Ramos (cell line): ENCODE results near the gene EDC4.
"Not testable (repeated sequence)": the region's sequence is repeated elsewhere in the genome, so short reads cannot be mapped to it uniquely, and the experiment has no call there.

ENCODE experiments used
- in situ Hi-C: fragments of 300-500 bp; cut with MboI; formaldehyde crosslinking; loops from one replicate; pipeline ENCODE4 v1.14.3; 2022; ENCODE audit warnings: low sequenced_read_pairs; ENCODE audit not compliant: unreplicated experiment

The EDC4 gene

DNA sequence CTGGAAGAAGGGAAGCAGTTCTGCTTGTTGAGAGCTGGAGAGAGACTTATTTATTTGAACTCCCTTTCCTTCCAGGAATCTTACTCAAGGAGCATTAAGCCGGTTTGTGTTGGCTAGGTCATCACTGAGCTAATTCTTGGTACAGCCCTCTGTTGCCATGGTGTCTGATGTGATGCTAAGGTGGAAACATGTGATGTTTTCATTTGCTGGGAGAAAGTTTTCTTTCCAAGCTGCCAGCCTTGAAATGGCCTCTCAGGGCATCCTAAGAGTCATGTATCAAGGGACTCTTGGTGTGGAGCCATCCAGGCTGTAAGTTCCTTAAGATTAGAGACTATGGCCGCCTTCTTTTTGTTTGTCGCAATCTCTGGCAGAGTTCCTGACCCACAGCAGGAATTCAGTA is 24.4 kb downstream of the EDC4 start:
- in situ Hi-C loops: no loop called here

DNA sequence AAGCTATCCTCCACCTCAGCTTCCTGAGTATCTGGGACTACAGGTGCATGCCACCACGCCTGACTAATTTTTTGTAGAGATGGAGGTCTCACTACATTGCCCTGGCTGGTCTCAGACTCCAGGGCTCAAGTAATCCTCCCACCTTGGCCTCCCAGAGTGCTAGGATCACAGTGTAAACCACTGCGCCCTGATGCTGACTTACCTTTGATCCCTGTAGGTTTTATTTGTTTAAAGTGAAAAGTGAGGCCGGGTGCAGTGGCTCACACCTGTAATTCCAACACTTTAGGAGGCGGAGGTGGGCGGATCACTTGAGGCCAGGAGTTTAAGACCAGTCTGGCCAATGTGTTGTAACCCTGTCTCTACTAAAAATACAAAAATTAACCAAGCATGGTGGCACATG is 28.9 kb downstream of the EDC4 start:
- in situ Hi-C loops: no loop called here

DNA sequence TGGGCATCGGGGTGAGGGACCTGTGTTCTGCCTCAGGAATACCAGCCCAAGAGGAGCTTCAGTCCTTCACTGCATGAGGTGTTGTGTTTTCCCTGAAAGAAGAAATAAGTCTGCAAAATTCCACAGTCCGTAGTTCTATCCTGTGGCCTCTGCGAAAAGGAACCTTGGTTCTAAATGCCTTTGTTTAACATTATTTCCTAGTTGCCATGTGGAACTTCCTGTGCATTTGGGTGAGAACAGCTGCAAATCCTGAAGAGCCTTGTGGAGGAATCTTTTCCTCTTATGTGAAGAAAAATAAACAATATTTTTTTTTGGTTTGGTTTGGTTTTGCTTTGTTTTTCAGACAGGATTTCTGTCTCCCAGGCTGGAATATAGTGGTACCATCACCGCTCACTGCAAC is 30.0 kb downstream of the EDC4 start:
- in situ Hi-C loops: no loop called here

DNA sequence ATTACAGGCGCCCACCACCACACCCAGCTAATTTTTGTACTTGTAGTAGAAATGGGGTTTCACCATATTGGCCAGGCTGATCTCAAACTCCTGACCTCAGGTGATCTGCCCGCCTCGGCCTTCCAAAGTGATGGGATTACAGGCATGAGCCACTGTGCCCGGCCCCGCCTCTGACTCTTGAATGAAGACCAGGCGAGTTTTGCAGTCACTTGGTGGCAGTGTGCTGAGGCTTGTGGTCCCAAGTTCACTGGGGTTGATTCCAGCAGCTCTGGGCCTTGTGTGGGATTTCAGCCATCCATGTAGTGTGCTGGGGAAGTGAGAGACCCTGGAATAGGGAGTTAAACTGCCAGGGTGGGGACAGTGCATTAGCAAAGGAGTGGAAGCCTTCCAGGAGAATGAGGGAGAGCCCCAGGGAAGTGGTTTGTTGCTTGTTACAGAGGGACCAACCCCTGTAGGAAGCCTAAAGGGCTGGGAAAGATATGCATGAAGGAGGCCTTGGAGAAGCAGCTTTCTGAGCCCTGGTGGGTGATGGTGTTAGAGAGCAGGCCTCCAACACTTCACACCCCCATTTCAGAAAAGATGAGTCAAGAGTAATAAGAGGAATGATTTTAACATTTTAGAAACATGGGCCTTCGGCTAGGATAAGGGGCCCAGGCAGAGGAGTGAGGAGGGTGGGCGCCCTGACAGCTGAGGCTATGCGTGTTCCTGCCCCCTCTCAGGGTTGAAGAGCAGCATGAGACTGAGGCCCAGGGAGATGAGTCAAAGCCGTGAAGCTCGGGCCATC is 34.7 kb downstream of the EDC4 start:
- in situ Hi-C loops: no loop called here

DNA sequence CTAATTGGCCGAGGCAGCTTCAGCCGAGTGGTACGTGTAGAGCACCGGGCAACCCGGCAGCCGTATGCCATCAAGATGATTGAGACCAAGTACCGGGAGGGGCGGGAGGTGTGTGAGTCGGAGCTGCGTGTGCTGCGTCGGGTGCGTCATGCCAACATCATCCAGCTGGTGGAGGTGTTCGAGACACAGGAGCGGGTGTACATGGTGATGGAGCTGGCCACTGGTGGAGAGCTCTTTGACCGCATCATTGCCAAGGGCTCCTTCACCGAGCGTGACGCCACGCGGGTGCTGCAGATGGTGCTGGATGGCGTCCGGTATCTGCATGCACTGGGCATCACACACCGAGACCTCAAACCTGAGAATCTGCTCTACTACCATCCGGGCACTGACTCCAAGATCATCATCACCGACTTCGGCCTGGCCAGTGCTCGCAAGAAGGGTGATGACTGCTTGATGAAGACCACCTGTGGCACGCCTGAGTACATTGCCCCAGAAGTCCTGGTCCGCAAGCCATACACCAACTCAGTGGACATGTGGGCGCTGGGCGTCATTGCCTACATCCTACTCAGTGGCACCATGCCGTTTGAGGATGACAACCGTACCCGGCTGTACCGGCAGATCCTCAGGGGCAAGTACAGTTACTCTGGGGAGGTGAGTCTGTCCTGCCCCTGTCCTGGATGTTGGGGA is 36.3 kb downstream of the EDC4 start:
- in situ Hi-C loops: no loop called here

DNA sequence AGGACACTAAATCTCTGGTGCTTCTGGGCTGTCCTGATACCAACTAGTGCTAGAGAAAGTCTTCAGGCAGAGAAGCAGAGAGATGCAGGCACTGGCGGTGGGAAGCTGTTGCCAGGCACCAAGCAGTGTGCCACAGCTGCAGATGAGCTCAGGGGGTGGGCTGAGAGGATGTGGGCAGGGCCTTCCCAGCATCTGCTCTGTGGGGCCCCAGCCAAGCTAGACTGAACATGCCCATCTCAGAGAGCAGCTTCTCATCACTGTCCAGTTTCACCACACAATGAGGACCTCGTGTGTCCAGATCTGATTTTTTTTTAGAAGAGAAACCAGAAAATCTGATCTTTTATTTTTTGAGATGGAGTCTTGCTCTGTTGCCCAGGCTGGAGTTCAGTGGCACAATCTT is 37.3 kb downstream of the EDC4 start:
- in situ Hi-C loops: no loop called here

DNA sequence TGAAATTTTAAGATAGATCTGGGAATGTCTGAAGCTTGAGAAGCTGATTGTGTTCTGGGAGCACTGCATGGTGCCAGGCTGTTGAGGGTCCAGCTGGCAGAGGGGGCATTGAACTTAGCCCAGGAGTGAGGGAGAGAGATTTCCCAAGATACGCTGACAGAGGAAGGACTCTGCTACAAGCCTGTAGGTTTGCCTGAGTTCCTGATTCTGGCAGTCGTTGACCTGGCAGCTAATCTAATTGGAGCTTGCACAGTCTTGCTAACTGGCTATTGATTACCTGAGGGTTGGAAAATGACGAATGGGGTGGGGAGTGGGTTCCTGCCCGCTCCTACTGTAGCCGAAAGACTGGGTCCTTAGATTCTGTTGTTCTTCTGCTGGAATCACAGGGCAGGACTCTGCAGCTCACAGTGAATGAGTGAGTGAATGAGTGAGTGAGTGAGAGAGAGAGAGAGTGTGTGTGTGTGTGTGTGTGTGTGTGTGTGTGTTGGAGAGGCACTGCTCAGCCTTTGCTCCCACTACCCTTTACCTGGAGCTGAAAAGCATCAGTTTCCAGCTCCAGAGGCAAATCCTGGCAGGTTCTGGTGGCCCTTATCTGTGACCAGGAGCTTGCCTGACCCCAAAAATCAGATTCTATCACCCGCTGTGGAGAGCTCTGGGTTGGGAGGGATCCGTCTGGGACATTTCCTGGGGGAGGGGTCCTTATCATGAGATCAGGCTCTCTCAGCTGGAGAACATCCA is 42.1 kb downstream of the EDC4 start:
- in situ Hi-C loops: no loop called here

DNA sequence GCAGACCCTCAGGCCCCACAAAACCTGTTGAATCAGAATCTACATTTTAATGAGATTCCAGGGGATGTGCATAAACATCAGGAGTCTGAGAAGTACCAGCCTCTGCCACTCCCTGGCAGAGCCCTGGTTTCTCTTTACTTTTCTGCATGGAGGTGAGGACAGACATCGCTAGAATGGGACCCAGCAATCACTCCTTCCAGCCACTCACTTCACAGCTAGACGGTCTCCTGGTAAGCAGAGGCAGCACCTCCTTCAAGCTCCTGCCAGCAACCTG is 42.6 kb downstream of the EDC4 start:
- in situ Hi-C loops: not testable (repeated sequence)

DNA sequence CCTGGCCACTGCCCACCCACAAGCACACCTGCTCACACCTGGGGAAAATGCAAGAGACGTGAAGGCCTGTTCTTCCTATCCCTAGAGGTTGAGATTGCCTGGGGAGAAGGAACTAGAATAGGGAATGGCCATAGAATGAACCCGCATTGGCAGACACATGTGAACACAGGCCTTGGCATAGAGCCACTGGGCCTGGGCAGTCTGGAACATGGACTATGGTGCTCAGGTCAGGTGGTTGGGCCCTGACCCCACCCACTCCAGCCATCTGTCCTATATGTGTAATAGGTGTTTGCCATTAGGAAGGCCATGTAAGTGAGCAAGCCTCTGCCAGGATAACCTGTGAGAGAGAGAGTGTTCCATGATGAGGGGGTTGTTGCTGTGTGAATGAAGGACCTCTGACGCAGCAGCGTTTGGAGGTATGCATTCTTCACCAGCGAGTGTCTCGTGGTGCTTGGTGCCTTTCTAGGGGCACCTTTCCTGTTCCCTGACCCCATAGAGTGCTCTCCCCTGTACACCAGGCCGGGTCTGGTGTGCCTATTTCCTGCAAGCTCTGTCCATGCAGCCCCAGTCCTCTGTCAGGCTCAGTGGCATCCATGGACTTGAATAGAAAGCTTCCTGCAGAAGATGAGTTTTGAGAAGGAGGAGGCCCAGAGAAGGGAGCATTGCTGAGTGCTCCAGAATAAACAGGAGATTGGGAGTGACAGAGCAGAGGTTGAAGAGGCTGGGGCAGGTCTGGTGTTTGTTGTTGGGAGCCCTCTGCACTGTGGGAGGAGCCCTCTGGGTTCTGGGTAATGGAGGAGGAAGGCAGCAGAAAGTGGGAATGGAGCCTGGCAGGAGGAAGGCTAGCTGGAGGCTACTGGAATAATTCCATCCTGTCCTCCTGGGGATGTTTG is 43.2 kb downstream of the EDC4 start:
- in situ Hi-C loops: no loop called here

DNA sequence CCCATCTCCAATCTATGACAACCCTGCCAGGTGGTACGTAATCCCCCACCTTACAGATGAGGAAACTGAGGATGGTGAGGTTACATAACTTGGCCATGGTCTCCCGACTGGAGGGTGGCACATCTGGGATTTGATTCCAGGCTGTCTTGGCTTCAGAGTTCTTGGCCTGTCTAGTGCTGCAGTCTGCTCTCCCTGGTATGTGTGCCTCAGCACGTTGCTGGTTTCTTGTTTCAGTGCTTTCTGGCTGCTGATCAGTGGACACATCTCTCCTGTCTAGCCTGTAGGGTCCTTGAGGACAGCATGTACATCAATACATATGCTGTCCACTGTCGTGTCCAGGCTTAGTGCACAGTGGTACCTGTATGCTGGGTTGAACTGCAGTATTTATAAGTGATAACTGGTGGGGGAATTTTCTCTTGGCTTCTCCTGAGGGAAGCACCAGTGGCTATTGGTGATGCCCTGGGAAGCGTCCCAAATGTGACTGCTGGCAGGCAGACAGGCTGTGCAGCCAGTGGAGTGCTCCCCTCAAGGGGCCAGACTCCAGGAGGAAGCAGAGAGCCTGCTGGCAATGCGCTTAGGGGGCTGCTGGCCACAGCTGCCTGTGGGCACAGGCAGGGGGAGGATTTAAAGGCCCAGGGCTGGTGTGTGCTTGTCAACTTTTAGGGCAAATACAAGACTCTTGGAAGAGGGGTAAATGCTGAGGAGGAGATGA is 44.4 kb downstream of the EDC4 start:
- in situ Hi-C loops: no loop called here

DNA sequence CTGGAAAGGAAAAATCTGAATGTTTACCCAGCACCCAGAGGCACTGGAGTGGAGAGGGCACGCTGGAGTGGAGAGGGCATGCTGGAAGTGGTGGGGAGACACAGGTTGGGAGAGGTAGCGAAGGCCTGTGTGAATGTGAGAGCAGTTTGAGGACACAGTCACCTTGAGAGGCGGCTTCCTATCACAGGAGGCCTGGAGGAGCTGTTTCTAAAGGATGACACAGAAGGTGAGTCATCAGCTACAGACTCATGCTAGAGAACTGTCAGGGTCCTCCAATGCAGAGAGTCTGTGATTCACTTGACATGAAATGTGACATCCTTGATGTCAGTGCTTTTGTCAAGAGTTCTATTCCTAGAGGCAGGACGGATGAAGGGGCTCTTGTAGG is 45.0 kb downstream of the EDC4 start:
- in situ Hi-C loops: no loop called here

DNA sequence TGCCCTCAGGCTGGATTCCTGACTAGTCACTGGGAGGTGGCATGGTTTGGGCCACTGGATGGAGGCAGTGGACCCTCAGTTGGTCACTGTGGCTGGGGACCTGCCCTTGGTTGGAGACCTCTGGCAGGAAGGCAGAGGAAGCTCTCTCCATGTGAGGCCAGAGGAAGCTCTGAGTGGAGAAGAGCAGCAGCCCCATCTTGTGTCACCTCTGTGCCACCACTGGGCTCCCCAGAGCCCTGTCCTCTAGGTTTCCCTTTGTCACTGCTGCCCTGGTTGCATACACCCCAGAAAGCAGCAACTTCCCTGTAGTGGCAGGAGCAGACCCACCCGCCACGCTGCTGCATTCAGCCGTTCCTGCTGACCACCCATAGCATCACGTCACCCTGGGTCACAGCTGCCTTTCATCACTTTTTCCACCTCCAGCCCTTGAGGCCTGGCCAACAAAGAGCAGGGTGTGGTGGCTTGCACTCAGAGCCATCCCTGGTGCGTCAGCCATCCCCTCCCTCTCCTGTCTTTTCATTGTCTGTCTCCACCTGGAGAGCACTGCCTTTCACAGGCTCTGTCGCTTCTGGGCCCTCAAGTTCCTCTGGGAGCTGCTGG is 46.9 kb downstream of the EDC4 start:
- in situ Hi-C loops: loop anchor here (10.0 kb wide), 2 partner anchors 395 to 425 kb away; partner anchors contain the start of gene RIPOR1

DNA sequence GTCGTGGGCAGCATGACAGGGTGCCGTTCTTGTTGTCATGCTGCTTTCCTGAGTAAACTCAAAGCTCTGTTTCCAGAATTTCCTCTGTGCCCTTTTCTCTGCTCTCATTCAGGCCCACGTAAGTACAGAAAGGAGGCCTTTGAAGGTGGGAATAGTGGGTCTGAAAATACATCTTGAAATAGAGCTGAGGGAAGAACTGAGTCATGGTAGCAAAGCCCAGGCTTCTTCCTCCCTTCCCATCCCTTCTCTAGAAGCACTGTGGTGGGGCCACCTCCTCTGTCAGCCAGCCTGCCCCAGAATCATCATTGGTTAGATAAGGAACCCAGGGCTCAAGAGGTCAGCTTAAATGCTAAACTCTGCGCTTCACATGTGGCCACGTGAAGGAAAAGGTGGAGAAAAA is 49.4 kb downstream of the EDC4 start:
- in situ Hi-C loops: loop anchor here (10.0 kb wide), 2 partner anchors 397 to 427 kb away; partner anchors contain the start of gene RIPOR1

DNA sequence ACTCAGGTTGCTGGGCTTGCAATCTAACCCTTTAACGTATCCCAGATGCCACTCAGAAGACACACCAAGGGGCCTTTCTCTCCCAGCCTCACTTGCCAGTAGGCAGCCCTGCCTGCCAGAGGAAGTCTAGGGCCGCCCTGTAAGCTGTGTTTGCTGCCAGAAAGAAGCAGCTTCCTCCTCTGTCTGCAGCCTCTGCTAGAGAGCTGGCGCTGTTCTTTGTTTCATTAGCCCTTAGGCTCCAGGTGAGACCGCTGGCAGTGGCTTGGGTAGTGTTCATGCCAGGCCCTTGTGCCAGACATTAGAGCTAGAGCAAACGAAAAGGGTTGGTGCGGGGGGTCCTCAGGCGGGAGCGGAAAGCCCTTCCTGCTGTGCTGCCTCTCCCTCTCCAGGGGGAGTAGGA is 49.9 kb downstream of the EDC4 start:
- in situ Hi-C loops: loop anchor here (10.0 kb wide), 2 partner anchors 398 to 428 kb away; partner anchors contain the start of gene RIPOR1

DNA sequence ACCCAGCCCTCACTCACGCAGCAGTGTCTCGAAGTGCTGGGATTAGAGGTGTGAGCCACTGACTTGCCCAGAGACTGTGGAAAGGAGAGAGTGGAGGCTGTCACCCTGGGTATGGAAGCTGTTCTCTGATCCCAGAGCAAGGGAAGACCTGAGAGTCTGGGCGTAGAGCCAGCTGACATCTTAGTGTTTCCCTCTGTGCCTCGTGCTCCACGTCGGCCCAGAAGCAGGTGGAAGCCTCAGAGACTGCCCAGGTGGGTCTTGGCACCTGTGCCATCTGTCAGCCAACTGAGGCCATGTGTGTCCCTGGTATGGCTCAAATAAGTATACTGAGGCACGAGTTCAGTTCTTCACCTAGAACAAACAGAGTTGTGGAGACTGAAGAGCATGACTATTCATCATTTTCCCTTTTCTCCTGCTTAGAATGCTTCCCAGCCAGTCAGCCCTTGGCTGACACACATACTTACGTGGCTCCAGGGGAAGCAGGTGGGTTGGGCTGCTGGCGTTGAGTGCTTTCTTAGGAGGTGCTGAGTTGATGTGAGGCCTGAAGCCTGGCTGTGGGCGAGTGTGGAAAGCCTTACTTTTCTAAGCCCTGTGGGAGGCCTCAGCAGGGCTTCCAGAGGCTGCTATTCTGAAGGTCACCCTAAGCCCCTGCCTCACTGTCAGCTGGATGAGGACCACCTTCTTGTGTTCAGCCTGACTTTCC is 50.7 kb downstream of the EDC4 start:
- in situ Hi-C loops: loop anchor here (10.0 kb wide), 2 partner anchors 399 to 429 kb away; partner anchors contain the start of gene RIPOR1

DNA sequence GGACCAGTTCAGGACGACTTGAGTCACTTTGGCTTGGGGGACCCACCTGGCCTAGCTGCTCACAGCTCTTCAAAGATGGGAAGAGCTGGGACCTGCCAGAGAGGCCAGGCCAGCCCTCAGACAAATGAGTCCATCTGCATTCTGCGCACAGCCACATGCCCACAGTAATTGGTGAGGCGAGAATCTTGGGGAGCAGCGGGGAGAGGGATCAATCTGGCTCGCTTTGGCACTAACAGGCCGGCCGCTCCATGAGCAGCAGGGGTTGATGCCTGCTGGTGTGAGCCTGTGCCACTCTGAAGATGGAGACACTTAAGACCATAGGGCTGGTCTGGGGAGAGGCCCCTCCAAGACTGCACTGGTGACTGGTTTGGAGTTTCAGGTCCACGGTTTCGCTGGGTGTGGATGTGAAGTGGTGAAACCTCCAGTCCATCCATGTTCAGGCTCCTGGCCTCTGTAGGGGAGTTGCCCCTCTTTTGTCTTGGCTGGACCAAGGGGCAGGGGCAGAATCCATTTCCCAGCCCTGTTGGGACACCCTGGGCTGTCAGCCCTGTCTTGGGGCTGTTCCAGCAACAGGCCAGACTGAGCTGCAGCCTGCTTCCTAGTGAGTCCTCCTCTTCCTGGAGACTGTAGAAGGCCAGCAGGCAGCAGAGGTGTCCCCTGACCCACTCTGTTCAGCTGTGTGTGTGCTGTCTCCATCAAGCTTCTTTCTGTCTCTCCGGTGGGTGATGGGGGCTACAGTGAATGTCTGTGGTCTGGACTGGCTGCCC is 51.5 kb downstream of the EDC4 start:
- in situ Hi-C loops: loop anchor here (10.0 kb wide), 2 partner anchors 400 to 430 kb away; partner anchors contain the start of gene RIPOR1

DNA sequence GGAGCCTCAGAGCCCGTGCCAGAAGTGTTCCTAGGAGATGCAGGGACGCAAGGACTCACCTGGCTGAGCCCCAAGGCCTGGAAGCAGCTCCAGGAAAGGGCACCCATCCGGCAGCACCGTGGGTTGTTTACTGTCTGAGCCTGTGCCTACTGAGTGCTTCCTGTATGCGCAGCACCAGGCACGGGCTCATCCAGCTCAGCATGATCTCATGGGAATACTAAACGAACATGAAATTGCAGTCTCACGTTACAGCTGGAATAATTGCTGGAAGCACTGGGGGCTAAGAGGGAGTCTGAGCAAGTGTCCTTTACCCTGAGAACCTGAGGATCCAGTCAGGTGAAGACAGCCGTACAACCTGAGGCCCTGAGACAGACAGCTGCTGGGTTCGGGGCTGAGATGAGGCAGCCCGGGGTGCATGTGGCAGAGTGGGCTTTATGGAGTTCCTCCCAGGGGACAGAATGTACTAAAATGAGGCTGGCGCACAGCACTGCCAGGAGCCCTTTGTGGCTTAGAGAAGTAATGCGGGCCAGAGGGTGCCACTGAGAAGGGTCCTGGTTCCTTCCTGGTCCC is 53.4 kb downstream of the EDC4 start:
- in situ Hi-C loops: loop anchor here (5.0 to 10.0 kb wide), 3 partner anchors 249 to 431 kb away; partner anchors contain the start of gene RIPOR1
